CD8-positive, alpha-beta memory T cell (primary cell): ENCODE measurements around the gene PHACTR2. TPM values are rescaled to one million over a fixed set of nuclear protein-coding genes. Genes with fewer than 3 reads are reported as not detected.

Experiments used
- CTCF ChIA-PET: fragments of 350-600 bp; sonication (Branson Sonifier 250); formaldehyde crosslinking; loops from one replicate; lab custom pipeline; 2021; ENCODE audit warnings: antibody characterized with exemption; lab: Charles Lee
- POLR2A ChIA-PET: fragments of 350-600 bp; sonication (Branson Sonifier 250); formaldehyde crosslinking; loops from one replicate; lab custom pipeline; 2021; ENCODE audit warnings: antibody characterized with exemption; lab: Charles Lee
- DNase-seq, 5 donors: peaks; one replicate each; pipeline versions ENCODE4 v3.0.0 to v3.0.0-alpha.2; 2020 to 2022; ENCODE audit warnings: mixed read lengths in 1 of 5
- H3K27ac ChIP-seq: one replicate; pipeline ENCODE4 v1.7.0; 2013; ENCODE audit warnings: low read depth, mild to moderate bottlenecking, low read length, moderate library complexity
- H3K27me3 ChIP-seq: 2 replicates; pipeline ENCODE4 v1.7.0; 2013; ENCODE audit warnings: low read length, mild to moderate bottlenecking; ENCODE audit not compliant: insufficient read depth, poor library complexity, severe bottlenecking
- H3K36me3 ChIP-seq: 2 replicates; pipeline ENCODE4 v1.7.0; 2013; ENCODE audit warnings: mild to moderate bottlenecking, low read length, moderate library complexity; ENCODE audit not compliant: insufficient read depth
- H3K4me1 ChIP-seq: 2 replicates; pipeline ENCODE4 v1.7.0; 2013; ENCODE audit warnings: mild to moderate bottlenecking, low read length, moderate library complexity; ENCODE audit not compliant: insufficient read depth
- H3K4me3 ChIP-seq: 2 replicates; pipeline ENCODE4 v1.7.0; 2013; ENCODE audit warnings: mild to moderate bottlenecking, low read length
- H3K9me3 ChIP-seq: 2 replicates; pipeline ENCODE4 v1.7.0; 2013; ENCODE audit warnings: mild to moderate bottlenecking, low read length
- H3K27ac Mint-ChIP-seq, 8 donors: one replicate each; pipeline ENCODE4 v1.8.0; 2020 to 2021; ENCODE audit warnings: mixed read lengths in 8 of 8, mild to moderate bottlenecking in 6 of 8, inconsistent platforms in 3 of 8, moderate library complexity in 3 of 8
- H3K27me3 Mint-ChIP-seq, 2 donors: one replicate each; pipeline ENCODE4 v1.8.0; 2020 to 2021; ENCODE audit warnings: mixed read lengths in 2 of 2, mild to moderate bottlenecking in 1 of 2, moderate library complexity in 1 of 2
- H3K36me3 Mint-ChIP-seq, 3 donors: one replicate each; pipeline ENCODE4 v1.8.0; 2020 to 2021; ENCODE audit warnings: mixed read lengths in 3 of 3, inconsistent platforms in 1 of 3, mild to moderate bottlenecking in 1 of 3
- H3K4me1 Mint-ChIP-seq, 3 donors: one replicate each; pipeline ENCODE4 v1.8.0; 2020 to 2021; ENCODE audit warnings: mixed read lengths in 3 of 3, inconsistent platforms in 1 of 3, mild to moderate bottlenecking in 1 of 3
- H3K4me3 Mint-ChIP-seq, 7 donors: one replicate each; pipeline ENCODE4 v1.8.0; 2020 to 2021; ENCODE audit warnings: mixed read lengths in 7 of 7, mild to moderate bottlenecking in 6 of 7, moderate library complexity in 4 of 7, inconsistent platforms in 2 of 7
- H3K9me3 Mint-ChIP-seq, 5 donors: one replicate each; pipeline ENCODE4 v1.8.0; 2020 to 2022; ENCODE audit warnings: mixed read lengths in 5 of 5, mild to moderate bottlenecking in 3 of 5, moderate library complexity in 2 of 5, inconsistent platforms in 1 of 5
- polyA plus RNA-seq: library from polyadenylated mRNA; unstranded; fragments of 300-500 nt; fragmentation: Illumina TruSeq; gene quantifications from one replicate; pipeline ENCODE4 v1.2.3, GENCODE V29; 2021
- total RNA-seq, 2 experiments: library from RNA; stranded (reverse); gene quantifications; one replicate each; pipeline ENCODE4 v1.2.3, GENCODE V29; 2021

PHACTR2 gene
- total and polyA plus RNA-seq, 3 experiments from 2014 or later: 27.8 to 42.1 (median 29.1) TPM

DNA sequence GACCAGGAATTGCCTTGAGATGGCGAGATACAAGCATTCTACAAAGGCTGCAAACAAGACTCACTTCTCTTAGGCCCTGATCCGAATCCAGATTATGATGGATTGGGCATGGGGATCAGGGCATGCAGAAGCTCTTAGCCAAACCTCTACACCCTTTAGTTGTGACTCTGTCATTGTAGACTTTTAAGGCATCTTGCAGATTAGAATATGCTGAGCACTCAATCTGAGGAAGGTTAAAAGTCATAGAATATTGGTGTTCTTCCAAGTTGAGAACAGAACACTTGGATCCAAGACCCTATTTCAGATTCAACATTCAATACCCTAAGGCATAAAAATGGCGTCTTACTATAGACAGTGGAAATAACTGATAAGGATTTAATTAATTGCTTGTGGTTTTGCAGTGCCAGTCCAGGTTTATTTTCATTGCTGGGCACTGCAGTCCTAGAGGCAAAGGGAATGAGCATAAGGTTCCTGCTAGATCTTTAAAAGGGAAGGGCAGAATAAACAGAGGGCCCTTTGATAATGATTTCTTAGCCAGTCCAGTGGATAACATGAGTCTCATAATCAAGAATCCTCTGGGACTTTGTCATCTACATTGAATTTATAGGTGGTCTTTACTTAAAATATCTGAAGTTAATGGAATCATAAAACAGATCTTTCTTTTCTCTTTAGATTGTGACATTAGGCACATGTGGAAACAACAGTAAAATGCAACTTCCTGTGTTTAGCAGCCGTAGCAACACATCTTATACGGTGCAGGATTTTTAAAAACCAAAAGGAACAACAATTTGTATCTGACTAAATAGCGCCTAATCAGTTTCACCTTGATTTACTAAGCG is 17.6 kb downstream of the PHACTR2 start:
- peak overlapping the region in 3 of 7 donors; percentile 9 to 50 (median 33) for H3K4me3 Mint-ChIP-seq
- POLR2A ChIA-PET: no interaction called here
- Histone ChIP-seq H3K27me3 (no peaks in the 10 kb centered on the region), H3K9me3 (no peaks in the 10 kb centered on the region), H3K36me3 (no peaks in the 10 kb centered on the region), H3K4me3 (no peak overlapping the region), H3K27ac (no peak overlapping the region), H3K4me1 (no peaks in the 10 kb centered on the region)
- H3K27me3 Mint-ChIP-seq: peaks cover 0 to under 1% of the 10 kb centered on the region in 2 donors
- H3K9me3 Mint-ChIP-seq: no peaks in the 10 kb centered on the region
- CTCF ChIA-PET: no interaction called here
- DNase-seq: no peak
- peaks cover 54 to 78% (median 76%) of the 10 kb centered on the region in 3 donors for H3K4me1 Mint-ChIP-seq
- peak overlapping the region in 4 of 8 donors; percentile 22 to 75 (median 50) for H3K27ac Mint-ChIP-seq
- H3K36me3 Mint-ChIP-seq: peaks cover 2 to 8% (median 5%) of the 10 kb centered on the region in 3 donors

DNA sequence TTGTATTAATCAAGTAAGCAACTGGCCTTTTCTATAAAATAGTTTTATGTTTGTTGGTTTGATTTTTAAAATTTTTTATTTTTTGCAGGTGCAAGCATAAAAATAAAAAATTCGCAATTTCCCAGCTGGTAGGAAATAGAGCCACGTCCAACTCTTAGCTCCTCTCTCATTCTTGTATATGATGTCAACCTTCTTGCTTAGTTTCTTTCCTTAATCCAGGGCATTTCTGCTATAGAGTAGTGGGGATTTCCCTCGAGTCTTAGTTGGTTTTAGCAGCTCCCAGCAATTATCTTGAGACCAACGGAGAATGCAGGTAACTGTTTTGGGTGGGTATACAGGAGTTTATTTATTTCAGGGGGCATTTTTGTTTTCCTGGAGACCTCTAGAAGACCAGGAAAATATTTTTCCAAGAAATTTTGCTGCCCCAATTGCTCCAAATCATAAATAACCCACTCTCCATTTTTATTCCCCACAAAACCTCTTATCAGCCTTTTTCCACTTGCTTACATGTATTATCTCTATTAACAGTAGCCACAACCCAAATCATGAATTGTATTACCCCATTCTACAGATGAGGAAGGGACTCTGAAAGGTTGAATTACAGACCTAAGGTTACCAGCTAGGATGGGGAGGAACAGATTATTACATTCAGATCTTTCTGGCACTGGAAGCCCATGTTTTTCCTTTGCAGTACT is 18.4 kb downstream of the PHACTR2 start:
- no peaks in the 10 kb centered on the region for H3K9me3 ChIP-seq
- H3K27me3 ChIP-seq: no peaks in the 10 kb centered on the region
- H3K27ac ChIP-seq: no peak overlapping the region
- Mint-ChIP-seq H3K9me3 (no peaks in the 10 kb centered on the region), H3K4me1 (peaks cover 49 to 76% (median 76%) of the 10 kb centered on the region in 3 donors), H3K27ac (peak overlapping the region in 4 of 8 donors; percentile 4 to 64 (median 30)), H3K4me3 (peak overlapping the region in 2 of 7 donors; percentile 8 to 50), H3K27me3 (no peaks in the 10 kb centered on the region), H3K36me3 (peaks cover 2 to 8% (median 5%) of the 10 kb centered on the region in 3 donors)
- no peaks in the 10 kb centered on the region for H3K36me3 ChIP-seq
- POLR2A ChIA-PET: no interaction called here
- DNase-seq: no peak
- H3K4me1 ChIP-seq: no peaks in the 10 kb centered on the region
- CTCF ChIA-PET: no interaction called here
- H3K4me3 ChIP-seq: no peak overlapping the region

DNA sequence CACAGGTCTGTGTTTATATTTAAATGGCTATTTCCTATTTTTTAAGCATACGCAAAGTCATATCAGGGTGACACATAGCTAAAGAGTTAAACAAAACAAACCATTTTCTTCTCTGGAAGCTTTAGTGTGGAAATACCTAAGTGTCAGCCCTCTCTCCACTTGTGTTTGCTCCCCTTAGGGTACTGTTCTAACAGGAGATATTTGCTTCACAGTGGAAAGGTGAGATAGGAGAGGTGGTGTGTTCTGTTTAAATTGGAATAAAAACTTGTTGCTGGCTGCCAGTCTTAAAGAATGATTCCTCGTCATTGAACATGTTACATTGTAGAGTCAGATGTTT is 18.9 kb downstream of the PHACTR2 start:
- peak overlapping the region in 1 of 7 donors; percentile 6 for H3K4me3 Mint-ChIP-seq
- peak overlapping the region in 1 of 8 donors; percentile 50 for H3K27ac Mint-ChIP-seq
- H3K4me1 Mint-ChIP-seq: peaks cover 47 to 76% (median 75%) of the 10 kb centered on the region in 3 donors
- peaks cover 2 to 8% (median 5%) of the 10 kb centered on the region in 3 donors for H3K36me3 Mint-ChIP-seq
- CTCF ChIA-PET: no interaction called here
- no peaks in the 10 kb centered on the region for H3K27me3 Mint-ChIP-seq
- no peak for DNase-seq
- Histone ChIP-seq H3K27me3 (no peaks in the 10 kb centered on the region), H3K4me1 (no peaks in the 10 kb centered on the region), H3K9me3 (no peaks in the 10 kb centered on the region), H3K4me3 (no peak overlapping the region), H3K36me3 (no peaks in the 10 kb centered on the region), H3K27ac (no peak overlapping the region)
- no peaks in the 10 kb centered on the region for H3K9me3 Mint-ChIP-seq
- POLR2A ChIA-PET: no interaction called here

DNA sequence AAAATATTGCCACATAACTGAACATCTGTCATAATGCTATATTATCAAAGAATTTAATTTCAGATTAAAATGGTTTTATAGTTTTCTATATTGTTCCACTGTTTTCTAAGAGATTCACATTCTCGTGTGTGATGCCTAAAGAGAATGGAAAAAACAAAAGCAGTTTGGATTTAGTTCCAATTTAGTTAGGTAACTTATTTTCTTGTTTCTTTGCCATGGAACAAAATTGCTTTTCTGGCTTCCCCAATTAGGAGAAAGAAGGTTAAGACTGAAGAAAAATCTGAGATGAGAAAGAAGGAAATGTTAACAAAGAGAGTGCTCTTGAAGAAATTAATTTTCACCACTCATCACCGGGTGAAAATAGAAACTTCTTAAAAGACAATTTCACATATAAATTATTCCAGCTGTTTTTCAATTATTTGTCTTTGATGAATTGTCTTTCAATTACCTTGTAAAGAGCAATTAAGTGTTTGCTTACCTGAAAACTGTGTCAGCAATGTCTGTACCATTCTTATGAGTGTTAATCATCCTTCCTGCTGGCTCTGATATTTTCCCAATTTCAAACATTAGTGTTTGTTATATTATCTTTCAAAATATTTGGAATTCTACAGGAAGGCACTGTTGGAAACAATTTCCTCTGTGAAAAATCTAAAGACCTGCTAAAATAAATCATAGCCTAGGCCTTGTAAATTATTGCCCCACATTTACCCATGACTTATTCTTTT is 19.5 kb downstream of the PHACTR2 start:
- Histone ChIP-seq H3K27ac (no peak overlapping the region), H3K4me1 (no peaks in the 10 kb centered on the region), H3K36me3 (no peaks in the 10 kb centered on the region), H3K4me3 (no peak overlapping the region), H3K9me3 (no peaks in the 10 kb centered on the region), H3K27me3 (no peaks in the 10 kb centered on the region)
- H3K27me3 Mint-ChIP-seq: no peaks in the 10 kb centered on the region
- peaks cover 47 to 71% (median 70%) of the 10 kb centered on the region in 3 donors for H3K4me1 Mint-ChIP-seq
- ChIA-PET POLR2A (no interaction called here), CTCF (no interaction called here)
- no peaks in the 10 kb centered on the region for H3K9me3 Mint-ChIP-seq
- peak overlapping the region in 1 of 8 donors; percentile 56 for H3K27ac Mint-ChIP-seq
- H3K36me3 Mint-ChIP-seq: peaks cover 2 to 8% (median 5%) of the 10 kb centered on the region in 3 donors
- DNase-seq: no peak
- H3K4me3 Mint-ChIP-seq: no peak overlapping the region

DNA sequence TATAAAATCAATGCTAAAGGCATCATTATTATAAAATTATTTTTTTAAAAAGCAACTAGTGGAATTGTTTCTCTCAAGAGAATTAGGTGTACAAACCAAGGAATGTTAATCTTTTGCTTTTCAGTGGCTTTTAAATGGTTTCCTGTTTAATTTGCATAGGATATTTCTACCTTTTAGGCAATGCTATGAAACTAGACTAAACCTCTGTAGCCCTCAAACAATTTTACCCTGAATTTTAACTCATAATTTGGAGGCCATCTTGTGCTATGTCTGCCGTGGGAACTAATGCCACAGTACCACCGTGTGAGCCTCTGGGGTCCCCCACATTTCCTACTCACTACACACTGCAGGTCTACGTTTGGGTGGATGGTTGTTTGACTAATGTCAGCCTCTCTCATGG is 20.6 kb downstream of the PHACTR2 start:
- H3K36me3 ChIP-seq: no peaks in the 10 kb centered on the region
- no peak for DNase-seq
- no peak overlapping the region for H3K4me3 Mint-ChIP-seq
- H3K36me3 Mint-ChIP-seq: peaks cover 2 to 11% (median 5%) of the 10 kb centered on the region in 3 donors
- CTCF ChIA-PET: no interaction called here
- no peak overlapping the region for H3K4me3 ChIP-seq
- H3K27ac Mint-ChIP-seq: peak overlapping the region in 1 of 8 donors; percentile 3
- H3K9me3 ChIP-seq: no peaks in the 10 kb centered on the region
- H3K4me1 ChIP-seq: no peaks in the 10 kb centered on the region
- no peaks in the 10 kb centered on the region for H3K27me3 Mint-ChIP-seq
- H3K4me1 Mint-ChIP-seq: peaks cover 49 to 67% (median 66%) of the 10 kb centered on the region in 3 donors
- no peak overlapping the region for H3K27ac ChIP-seq
- POLR2A ChIA-PET: no interaction called here
- no peaks in the 10 kb centered on the region for H3K27me3 ChIP-seq
- no peaks in the 10 kb centered on the region for H3K9me3 Mint-ChIP-seq

DNA sequence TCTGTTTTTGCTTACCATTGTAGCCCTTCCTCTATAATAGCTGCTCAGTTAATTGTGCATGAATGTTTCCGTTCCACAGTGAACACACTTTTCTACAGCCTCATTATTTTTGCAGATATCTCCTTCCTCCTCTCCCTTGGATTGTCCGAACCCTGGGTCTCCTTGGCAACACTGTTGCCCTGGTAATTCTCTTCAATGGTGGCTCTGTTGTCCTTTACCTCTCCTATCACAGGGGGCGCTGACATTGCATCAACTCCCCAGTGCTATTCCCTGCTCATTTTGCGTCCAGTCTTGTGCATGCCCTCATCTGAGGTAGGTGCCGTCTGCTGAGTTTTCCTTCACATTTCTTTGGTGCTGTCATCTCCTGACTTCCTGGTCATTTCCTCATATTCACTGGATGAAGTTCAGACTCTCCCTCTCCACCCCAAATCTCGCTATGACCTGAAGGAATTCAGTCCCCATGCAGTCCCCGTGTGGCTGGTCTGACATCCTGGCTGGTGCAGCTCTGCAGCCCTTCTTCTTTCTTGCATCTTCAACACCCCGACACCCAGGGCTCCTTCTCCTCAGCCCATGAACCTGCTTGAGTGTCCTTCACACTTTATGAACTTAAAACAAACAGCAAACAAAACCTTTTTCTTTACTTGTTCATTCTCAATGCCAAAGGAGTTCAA is 21.1 kb downstream of the PHACTR2 start:
- no peaks in the 10 kb centered on the region for H3K36me3 ChIP-seq
- H3K4me3 ChIP-seq: no peak overlapping the region
- POLR2A ChIA-PET: no interaction called here
- peak overlapping the region in 3 of 8 donors; percentile 3 to 77 (median 74) for H3K27ac Mint-ChIP-seq
- H3K27me3 Mint-ChIP-seq: no peaks in the 10 kb centered on the region
- peaks cover 2 to 11% (median 5%) of the 10 kb centered on the region in 3 donors for H3K36me3 Mint-ChIP-seq
- H3K4me1 Mint-ChIP-seq: peaks cover 47 to 66% (median 61%) of the 10 kb centered on the region in 3 donors
- no peak overlapping the region for H3K4me3 Mint-ChIP-seq
- H3K4me1 ChIP-seq: no peaks in the 10 kb centered on the region
- no peaks in the 10 kb centered on the region for H3K27me3 ChIP-seq
- no peak overlapping the region for H3K27ac ChIP-seq
- DNase-seq: no peak
- no peaks in the 10 kb centered on the region for H3K9me3 ChIP-seq
- CTCF ChIA-PET: no interaction called here
- no peaks in the 10 kb centered on the region for H3K9me3 Mint-ChIP-seq

DNA sequence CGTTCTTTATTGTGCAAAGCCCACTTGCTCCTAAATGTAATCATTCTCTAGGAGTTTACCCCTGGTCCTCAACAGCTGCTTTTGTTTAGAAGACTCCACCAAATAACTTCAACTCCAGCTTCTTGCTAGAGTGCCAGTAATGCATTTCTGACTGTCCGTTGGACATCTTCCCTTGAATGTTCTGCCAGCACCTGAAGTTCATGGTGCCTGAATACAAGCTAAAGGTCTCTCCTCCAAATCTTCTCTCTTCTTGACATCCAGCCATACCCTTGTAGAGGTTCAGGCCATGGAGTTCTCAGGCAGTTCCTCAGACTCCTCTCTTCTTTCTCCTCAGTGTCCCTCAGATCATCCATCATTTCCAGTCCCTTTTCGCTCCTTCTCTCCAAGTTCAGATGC is 21.7 kb downstream of the PHACTR2 start:
- H3K4me1 ChIP-seq: no peaks in the 10 kb centered on the region
- POLR2A ChIA-PET: no interaction called here
- no peaks in the 10 kb centered on the region for H3K9me3 ChIP-seq
- no peak overlapping the region for H3K4me3 ChIP-seq
- H3K36me3 ChIP-seq: no peaks in the 10 kb centered on the region
- Mint-ChIP-seq H3K9me3 (no peaks in the 10 kb centered on the region), H3K36me3 (peaks cover 2 to 11% (median 5%) of the 10 kb centered on the region in 3 donors), H3K4me3 (no peak overlapping the region), H3K27me3 (no peaks in the 10 kb centered on the region), H3K27ac (peak overlapping the region in 2 of 8 donors; percentile 24 to 56), H3K4me1 (peaks cover 43 to 60% (median 56%) of the 10 kb centered on the region in 3 donors)
- CTCF ChIA-PET: no interaction called here
- no peaks in the 10 kb centered on the region for H3K27me3 ChIP-seq
- H3K27ac ChIP-seq: no peak overlapping the region
- no peak for DNase-seq
